ENCODE results near the gene ABCF2. TPM values are rescaled to one million over a fixed set of nuclear protein-coding genes. Genes with fewer than 3 reads are reported as not detected.

The ABCF2 gene
- total and polyA plus RNA-seq, 2 donors = 18.9 to 26.1 TPM

GRCh38 chr7:151218170-151218569, 8.8 kb downstream of the ABCF2 start:
- Histone ChIP-seq H3K36me3 (ENCODE audit: control insufficient read depth in 2 of 2, insufficient read depth in 2 of 2, low read length in 1 of 2) (peaks cover 70 to 86% of the 10 kb centered on the region in 2 donors), H3K27me3 (ENCODE audit: control insufficient read depth in 2 of 2, insufficient read depth in 1 of 2, low read length in 1 of 2) (no peaks in the 10 kb centered on the region), H3K4me1 (ENCODE audit: control insufficient read depth in 2 of 2, insufficient read depth in 2 of 2, low read length in 2 of 2) (no peaks in the 10 kb centered on the region), H3K4me3 (ENCODE audit: low read length in 2 of 2) (no peak overlapping the region), H3K9me3 (ENCODE audit: control insufficient read depth in 2 of 2, insufficient read depth in 1 of 2, low read length in 1 of 2) (no peaks in the 10 kb centered on the region), H3K27ac (ENCODE audit: low read depth in 1 of 2, low read length in 1 of 2) (no peak overlapping the region)
- 98% methylated on average over 9 of the region's 9 CpGs for WGBS
- no peak for DNase-seq (ENCODE audit: low read depth in 6 of 9, low spot score in 9 of 9)

- DNase-seq (ENCODE audit: low read depth in 6 of 9, low spot score in 9 of 9) = no peak
- no peak overlapping the region for H3K4me3 ChIP-seq (ENCODE audit: low read length in 2 of 2)
- H3K27ac ChIP-seq (ENCODE audit: low read depth in 1 of 2, low read length in 1 of 2) = no peak overlapping the region
- no peaks in the 10 kb centered on the region for H3K27me3 ChIP-seq (ENCODE audit: control insufficient read depth in 2 of 2, insufficient read depth in 1 of 2, low read length in 1 of 2)
- no peaks in the 10 kb centered on the region for H3K9me3 ChIP-seq (ENCODE audit: control insufficient read depth in 2 of 2, insufficient read depth in 1 of 2, low read length in 1 of 2)
- 97% methylated on average over 5 of the region's 5 CpGs for WGBS
- peaks cover 64 to 68% of the 10 kb centered on the region in 2 donors for H3K36me3 ChIP-seq (ENCODE audit: control insufficient read depth in 2 of 2, insufficient read depth in 2 of 2, low read length in 1 of 2)
- no peaks in the 10 kb centered on the region for H3K4me1 ChIP-seq (ENCODE audit: control insufficient read depth in 2 of 2, insufficient read depth in 2 of 2, low read length in 2 of 2)
These were observed 11.6 kb downstream of the ABCF2 start for GRCh38 chr7:151215396-151215795.

GRCh38 chr7:151213826-151214225, 13.2 kb downstream of the ABCF2 start:
- DNase-seq (ENCODE audit: low read depth in 6 of 9, low spot score in 9 of 9) = no peak

GRCh38 chr7:151212626-151213025, 14.4 kb downstream of the ABCF2 start:
- 96% methylated on average over 5 of the region's 5 CpGs for WGBS
- H3K4me1 ChIP-seq (ENCODE audit: control insufficient read depth in 2 of 2, insufficient read depth in 2 of 2, low read length in 2 of 2) = peaks cover 0 to 3% of the 10 kb centered on the region in 2 donors
- H3K36me3 ChIP-seq (ENCODE audit: control insufficient read depth in 2 of 2, insufficient read depth in 2 of 2, low read length in 1 of 2) = peaks cover 46 to 47% of the 10 kb centered on the region in 2 donors
- no peaks in the 10 kb centered on the region for H3K27me3 ChIP-seq (ENCODE audit: control insufficient read depth in 2 of 2, insufficient read depth in 1 of 2, low read length in 1 of 2)
- no peak for DNase-seq (ENCODE audit: low read depth in 6 of 9, low spot score in 9 of 9)
- H3K4me3 ChIP-seq (ENCODE audit: low read length in 2 of 2) = no peak overlapping the region
- no peaks in the 10 kb centered on the region for H3K9me3 ChIP-seq (ENCODE audit: control insufficient read depth in 2 of 2, insufficient read depth in 1 of 2, low read length in 1 of 2)
- H3K27ac ChIP-seq (ENCODE audit: low read depth in 1 of 2, low read length in 1 of 2) = no peak overlapping the region

More at GRCh38 chr7:151213826-151214225, 13.2 kb downstream of the ABCF2 start:
- no peaks in the 10 kb centered on the region for H3K9me3 ChIP-seq (ENCODE audit: control insufficient read depth in 2 of 2, insufficient read depth in 1 of 2, low read length in 1 of 2)
- H3K27ac ChIP-seq (ENCODE audit: low read depth in 1 of 2, low read length in 1 of 2) = no peak overlapping the region
- whole genome bisulfite sequencing = over 99% methylated on average over 3 of the region's 3 CpGs
- H3K36me3 ChIP-seq (ENCODE audit: control insufficient read depth in 2 of 2, insufficient read depth in 2 of 2, low read length in 1 of 2) = peaks cover 57 to 59% of the 10 kb centered on the region in 2 donors
- no peak overlapping the region for H3K4me3 ChIP-seq (ENCODE audit: low read length in 2 of 2)
- H3K4me1 ChIP-seq (ENCODE audit: control insufficient read depth in 2 of 2, insufficient read depth in 2 of 2, low read length in 2 of 2) = no peaks in the 10 kb centered on the region
- no peaks in the 10 kb centered on the region for H3K27me3 ChIP-seq (ENCODE audit: control insufficient read depth in 2 of 2, insufficient read depth in 1 of 2, low read length in 1 of 2)

DNA sequence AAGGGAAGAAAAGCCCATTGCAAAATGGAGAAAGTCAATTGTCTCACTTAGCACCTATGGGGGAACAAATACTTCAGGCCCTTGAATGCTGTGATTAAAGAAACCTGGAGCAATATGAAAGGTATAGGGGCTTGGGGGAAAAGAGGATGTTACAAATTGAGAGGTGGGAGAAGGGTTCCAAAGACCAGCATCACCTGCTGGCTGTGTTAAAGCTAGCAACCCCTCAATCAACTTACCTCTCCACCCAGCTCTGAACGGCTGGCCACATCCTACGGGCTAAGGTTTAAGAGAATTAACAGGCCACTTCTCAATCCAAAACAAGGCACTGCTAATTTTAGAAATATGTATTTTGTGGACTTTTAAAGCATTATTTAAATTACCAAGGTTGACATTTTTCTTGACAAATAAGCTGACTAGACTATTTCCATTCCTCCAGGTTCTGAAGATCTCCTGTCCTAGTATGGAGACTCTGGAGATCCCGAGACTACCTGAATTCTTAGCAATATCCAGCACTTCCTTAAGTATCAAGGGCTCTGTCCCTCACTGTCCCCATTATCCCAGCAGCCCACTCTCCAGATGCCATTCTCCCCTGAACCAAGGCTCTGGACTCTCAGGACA, 15.7 kb downstream of the ABCF2 start:
- Histone ChIP-seq H3K9me3 (ENCODE audit: control insufficient read depth in 2 of 2, insufficient read depth in 1 of 2, low read length in 1 of 2) (no peaks in the 10 kb centered on the region), H3K27ac (ENCODE audit: low read depth in 1 of 2, low read length in 1 of 2) (no peak overlapping the region), H3K27me3 (ENCODE audit: control insufficient read depth in 2 of 2, insufficient read depth in 1 of 2, low read length in 1 of 2) (peaks cover 0 to 2% of the 10 kb centered on the region in 2 donors), H3K36me3 (ENCODE audit: control insufficient read depth in 2 of 2, insufficient read depth in 2 of 2, low read length in 1 of 2) (peaks cover 33 to 39% of the 10 kb centered on the region in 2 donors), H3K4me3 (ENCODE audit: low read length in 2 of 2) (no peak overlapping the region), H3K4me1 (ENCODE audit: control insufficient read depth in 2 of 2, insufficient read depth in 2 of 2, low read length in 2 of 2) (peaks cover 0 to 11% of the 10 kb centered on the region in 2 donors)
- WGBS = over 99% methylated on average over 3 of the region's 3 CpGs
- DNase-seq (ENCODE audit: low read depth in 6 of 9, low spot score in 9 of 9) = no peak

DNA sequence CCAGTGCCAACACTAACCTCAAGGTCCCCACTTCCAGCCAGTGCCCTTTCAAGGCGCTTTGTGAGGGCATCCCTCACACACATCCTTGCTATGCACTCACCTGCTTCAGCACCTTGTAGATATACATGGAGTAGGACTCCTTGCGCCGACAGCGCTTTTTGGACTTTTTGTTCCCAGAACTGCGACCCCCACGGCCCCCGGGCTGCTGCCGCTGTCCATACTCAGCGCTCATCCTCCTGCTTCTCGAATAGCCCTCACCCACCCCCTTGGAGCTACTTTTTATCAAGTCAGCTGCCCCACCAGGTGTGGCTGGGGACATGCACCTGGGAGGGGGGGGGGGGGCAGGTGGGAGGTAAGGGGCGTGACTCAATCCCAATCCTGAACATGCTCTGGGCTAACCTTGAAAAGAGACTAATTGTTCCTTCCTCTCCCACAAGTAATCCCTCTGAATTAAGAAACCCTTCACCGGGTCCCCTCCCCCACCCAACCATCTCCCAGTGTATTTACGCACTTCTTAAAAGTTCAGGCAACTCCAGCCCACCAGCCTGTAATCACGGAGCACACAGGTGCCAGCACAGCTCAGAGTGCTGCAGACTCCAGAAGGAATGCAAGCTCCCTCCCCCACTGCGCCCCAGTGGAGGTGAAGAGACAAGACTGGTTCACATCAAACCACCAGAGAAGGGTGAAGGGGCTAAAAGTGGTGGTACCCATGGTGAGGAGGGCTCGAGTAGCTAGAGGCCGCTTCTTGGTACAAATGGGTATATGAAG, 16.7 kb downstream of the ABCF2 start, which contains the start of gene H2BK1:
Gene H2BK1 (minus strand): TSS at position 402 of the 768 bp plus-strand sequence. CDS start 170 bp downstream, at position 232.
- peaks cover 0 to 11% of the 10 kb centered on the region in 2 donors for H3K27me3 ChIP-seq (ENCODE audit: control insufficient read depth in 2 of 2, insufficient read depth in 1 of 2, low read length in 1 of 2)
- H3K4me1 ChIP-seq (ENCODE audit: control insufficient read depth in 2 of 2, insufficient read depth in 2 of 2, low read length in 2 of 2) = peaks cover 0 to 11% of the 10 kb centered on the region in 2 donors
- DNase-seq (ENCODE audit: low read depth in 6 of 9, low spot score in 9 of 9) = no peak
- H3K4me3 ChIP-seq (ENCODE audit: low read length in 2 of 2) = no peak within 1 kb of the TSS
- H3K27ac ChIP-seq (ENCODE audit: low read depth in 1 of 2, low read length in 1 of 2) = no peak within 1 kb of the TSS
- H3K36me3 ChIP-seq (ENCODE audit: control insufficient read depth in 2 of 2, insufficient read depth in 2 of 2, low read length in 1 of 2) = peaks cover 25 to 32% of the 10 kb centered on the region in 2 donors
- 96% methylated on average over 17 of the region's 17 CpGs for WGBS
- H3K9me3 ChIP-seq (ENCODE audit: control insufficient read depth in 2 of 2, insufficient read depth in 1 of 2, low read length in 1 of 2) = no peaks in the 10 kb centered on the region

DNA sequence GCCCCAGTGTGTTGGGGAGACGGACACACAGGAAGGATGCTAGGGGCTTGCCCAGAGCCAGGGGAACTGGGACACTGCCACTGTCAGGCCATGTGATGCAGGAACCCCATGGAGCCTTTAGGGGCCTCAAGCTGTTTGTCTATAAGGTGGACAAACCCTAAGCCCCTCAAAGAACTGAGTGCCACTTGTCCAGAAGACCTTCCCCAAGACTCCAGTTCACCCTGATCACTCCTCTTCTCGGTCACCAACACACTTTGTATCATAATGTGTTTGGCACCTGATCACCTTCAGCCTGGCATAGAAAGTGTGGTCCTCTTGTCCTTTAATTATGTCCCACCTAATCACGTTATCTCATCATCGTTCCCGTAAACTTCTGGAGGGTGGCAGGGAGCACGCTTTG, 17.4 kb downstream of the ABCF2 start:
- peaks cover 0 to 11% of the 10 kb centered on the region in 2 donors for H3K4me1 ChIP-seq (ENCODE audit: control insufficient read depth in 2 of 2, insufficient read depth in 2 of 2, low read length in 2 of 2)
- no peak overlapping the region for H3K4me3 ChIP-seq (ENCODE audit: low read length in 2 of 2)
- DNase-seq (ENCODE audit: low read depth in 6 of 9, low spot score in 9 of 9) = no peak
- peaks cover 0 to 18% of the 10 kb centered on the region in 2 donors for H3K27me3 ChIP-seq (ENCODE audit: control insufficient read depth in 2 of 2, insufficient read depth in 1 of 2, low read length in 1 of 2)
- no peaks in the 10 kb centered on the region for H3K9me3 ChIP-seq (ENCODE audit: control insufficient read depth in 2 of 2, insufficient read depth in 1 of 2, low read length in 1 of 2)
- WGBS = 98% methylated on average over 6 of the region's 6 CpGs
- H3K36me3 ChIP-seq (ENCODE audit: control insufficient read depth in 2 of 2, insufficient read depth in 2 of 2, low read length in 1 of 2) = peaks cover 18 to 25% of the 10 kb centered on the region in 2 donors
- no peak overlapping the region for H3K27ac ChIP-seq (ENCODE audit: low read depth in 1 of 2, low read length in 1 of 2)

DNA sequence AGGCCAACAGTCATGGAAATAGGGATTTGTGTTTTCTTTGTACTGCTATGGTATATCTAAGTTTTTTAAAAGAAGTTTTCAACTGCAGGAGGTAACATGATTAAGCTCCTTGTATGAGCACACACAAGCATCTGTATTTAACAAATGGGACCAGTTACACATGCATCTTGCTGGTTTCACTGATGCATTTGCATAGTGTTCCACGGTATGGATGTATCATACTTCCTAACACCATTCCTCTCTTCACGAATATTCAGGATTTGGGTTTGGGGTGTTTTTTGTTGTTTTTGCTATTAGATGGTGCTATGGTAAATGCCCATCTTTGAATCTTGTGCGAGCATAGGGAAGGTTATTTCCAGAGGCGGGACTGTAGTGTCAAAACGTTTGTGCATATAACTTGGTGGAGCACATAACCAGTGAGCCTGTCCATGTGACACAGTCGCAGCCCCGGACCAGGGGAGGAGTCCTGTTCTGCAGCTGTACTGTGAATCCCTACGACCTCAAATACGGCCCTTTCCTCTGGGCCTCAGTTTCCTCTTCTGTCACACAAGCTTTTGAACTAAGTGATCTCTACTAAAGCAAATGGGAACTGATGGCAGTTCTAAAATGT, 18.6 kb downstream of the ABCF2 start:
- 84% methylated on average over 9 of the region's 9 CpGs for WGBS
- no peak overlapping the region for H3K27ac ChIP-seq (ENCODE audit: low read depth in 1 of 2, low read length in 1 of 2)
- H3K27me3 ChIP-seq (ENCODE audit: control insufficient read depth in 2 of 2, insufficient read depth in 1 of 2, low read length in 1 of 2) = peaks cover 0 to 29% of the 10 kb centered on the region in 2 donors
- peaks cover 7 to 14% of the 10 kb centered on the region in 2 donors for H3K36me3 ChIP-seq (ENCODE audit: control insufficient read depth in 2 of 2, insufficient read depth in 2 of 2, low read length in 1 of 2)
- H3K9me3 ChIP-seq (ENCODE audit: control insufficient read depth in 2 of 2, insufficient read depth in 1 of 2, low read length in 1 of 2) = no peaks in the 10 kb centered on the region
- no peak for DNase-seq (ENCODE audit: low read depth in 6 of 9, low spot score in 9 of 9)
- peaks cover 0 to 11% of the 10 kb centered on the region in 2 donors for H3K4me1 ChIP-seq (ENCODE audit: control insufficient read depth in 2 of 2, insufficient read depth in 2 of 2, low read length in 2 of 2)
- no peak overlapping the region for H3K4me3 ChIP-seq (ENCODE audit: low read length in 2 of 2)

- peaks cover 0 to 35% of the 10 kb centered on the region in 2 donors for H3K27me3 ChIP-seq (ENCODE audit: control insufficient read depth in 2 of 2, insufficient read depth in 1 of 2, low read length in 1 of 2)
- peaks cover 3 to 9% of the 10 kb centered on the region in 2 donors for H3K36me3 ChIP-seq (ENCODE audit: control insufficient read depth in 2 of 2, insufficient read depth in 2 of 2, low read length in 1 of 2)
- H3K4me3 ChIP-seq (ENCODE audit: low read length in 2 of 2) = no peak overlapping the region
- H3K4me1 ChIP-seq (ENCODE audit: control insufficient read depth in 2 of 2, insufficient read depth in 2 of 2, low read length in 2 of 2) = peaks cover 0 to 11% of the 10 kb centered on the region in 2 donors
- no peak overlapping the region for H3K27ac ChIP-seq (ENCODE audit: low read depth in 1 of 2, low read length in 1 of 2)
- no peaks in the 10 kb centered on the region for H3K9me3 ChIP-seq (ENCODE audit: control insufficient read depth in 2 of 2, insufficient read depth in 1 of 2, low read length in 1 of 2)
- no peak for DNase-seq (ENCODE audit: low read depth in 6 of 9, low spot score in 9 of 9)
- 87% methylated on average over 12 of the region's 12 CpGs for WGBS
These were observed 19.2 kb downstream of the ABCF2 start for GRCh38 chr7:151207804-151208203.

Measured in thymus (tissue), 11 donors.